ENCODE data around the gene TCF25. TPM values are rescaled to one million over a fixed set of nuclear protein-coding genes. Genes with fewer than 3 reads are reported as not detected.
"Not testable (repeated sequence)": the region's sequence is repeated elsewhere in the genome, so short reads cannot be mapped to it uniquely, and the experiment has no call there.

TCF25 gene
- total and polyA plus RNA-seq, 2 experiments from 2014 or later, result 130 to 206 TPM

DNA sequence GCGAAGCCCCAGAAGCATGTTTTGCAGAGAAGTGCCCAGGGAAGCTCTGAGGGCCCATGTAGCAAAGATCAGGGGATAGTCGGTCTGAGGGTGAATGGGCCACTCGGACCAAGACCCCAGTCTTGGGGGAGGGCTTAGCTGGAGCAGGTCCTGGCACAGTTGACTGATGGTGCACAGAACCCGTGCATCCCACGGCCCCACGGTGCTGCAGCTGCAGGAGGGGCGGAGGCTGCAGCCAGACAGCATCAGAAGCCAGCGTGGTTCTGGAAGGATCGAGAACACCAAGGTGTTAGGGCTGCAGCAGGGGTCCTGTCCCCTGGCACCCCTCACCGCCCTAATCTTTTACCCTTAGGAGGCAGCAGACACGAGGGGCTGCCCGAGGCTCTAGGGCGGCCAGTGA lies 38.8 kb downstream of the TCF25 start:
- Histone ChIP-seq H3K27me3 (no peaks in the 10 kb centered on the region), H3K4me1 (ENCODE audit: insufficient read depth) (no peaks in the 10 kb centered on the region), H3K9me2 (replicated peaks; ENCODE audit: insufficient read depth) (no peaks in the 10 kb centered on the region), H3K9me3 (ENCODE audit: low read depth) (no peaks in the 10 kb centered on the region), H3K4me3 (no peak overlapping the region), H4K20me1 (ENCODE audit: insufficient read depth, poor library complexity, severe bottlenecking) (no peaks in the 10 kb centered on the region), H3K36me3 (replicated peaks; ENCODE audit: insufficient read depth, low read depth) (no peaks in the 10 kb centered on the region), H3K79me2 (no peaks in the 10 kb centered on the region), H3K4me2 (no peak overlapping the region), H2AFZ (no peak overlapping the region), H3K27ac (no peak overlapping the region)
- TF ChIP-seq, protein P1, sequence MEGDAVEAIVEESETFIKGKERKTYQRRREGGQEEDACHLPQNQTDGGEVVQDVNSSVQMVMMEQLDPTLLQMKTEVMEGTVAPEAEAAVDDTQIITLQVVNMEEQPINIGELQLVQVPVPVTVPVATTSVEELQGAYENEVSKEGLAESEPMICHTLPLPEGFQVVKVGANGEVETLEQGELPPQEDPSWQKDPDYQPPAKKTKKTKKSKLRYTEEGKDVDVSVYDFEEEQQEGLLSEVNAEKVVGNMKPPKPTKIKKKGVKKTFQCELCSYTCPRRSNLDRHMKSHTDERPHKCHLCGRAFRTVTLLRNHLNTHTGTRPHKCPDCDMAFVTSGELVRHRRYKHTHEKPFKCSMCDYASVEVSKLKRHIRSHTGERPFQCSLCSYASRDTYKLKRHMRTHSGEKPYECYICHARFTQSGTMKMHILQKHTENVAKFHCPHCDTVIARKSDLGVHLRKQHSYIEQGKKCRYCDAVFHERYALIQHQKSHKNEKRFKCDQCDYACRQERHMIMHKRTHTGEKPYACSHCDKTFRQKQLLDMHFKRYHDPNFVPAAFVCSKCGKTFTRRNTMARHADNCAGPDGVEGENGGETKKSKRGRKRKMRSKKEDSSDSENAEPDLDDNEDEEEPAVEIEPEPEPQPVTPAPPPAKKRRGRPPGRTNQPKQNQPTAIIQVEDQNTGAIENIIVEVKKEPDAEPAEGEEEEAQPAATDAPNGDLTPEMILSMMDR (IDR thresholded peaks at IDR 0.05; ENCODE audit: poor library complexity), result no peak
- no peak for TF ChIP-seq EZH2phosphoT487 (IDR thresholded peaks at IDR 0.05; ENCODE audit: low read depth, severe bottlenecking, unreplicated experiment)
- no peak for TF ChIP-seq EZH2 (IDR thresholded peaks at IDR 0.05; ENCODE audit: borderline replicate concordance)
- DNase-seq (ENCODE audit: low spot score), result no peak
- 93% methylated on average over 13 of the region's 13 CpGs for WGBS (ENCODE audit: low lambda C conversion rate, missing lambda C conversion rate)

DNA sequence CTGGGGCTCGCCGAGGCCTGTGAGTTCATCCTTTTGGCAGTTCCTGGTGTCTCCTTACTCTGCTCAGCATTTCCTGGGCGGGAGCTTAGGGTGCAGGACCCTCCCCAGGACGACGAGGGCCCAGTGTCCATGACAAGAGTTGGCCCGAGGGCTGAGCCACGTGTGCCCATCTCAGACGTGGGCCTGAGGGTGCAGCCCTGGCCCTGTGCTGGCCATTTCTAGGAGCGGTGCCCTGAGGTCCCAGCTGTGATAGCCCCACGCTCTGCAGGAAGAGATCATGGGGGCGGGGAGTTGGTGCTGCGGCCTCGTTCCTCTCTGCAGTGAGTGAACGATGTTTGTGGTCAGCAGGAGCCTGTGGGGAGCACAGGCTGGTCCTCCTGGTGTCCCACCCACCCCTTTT lies 39.2 kb downstream of the TCF25 start:
- H3K27me3 ChIP-seq, result no peaks in the 10 kb centered on the region
- H3K36me3 ChIP-seq (replicated peaks; ENCODE audit: insufficient read depth, low read depth), result no peaks in the 10 kb centered on the region
- no peaks in the 10 kb centered on the region for H3K4me1 ChIP-seq (ENCODE audit: insufficient read depth)
- TF ChIP-seq EZH2 (IDR thresholded peaks at IDR 0.05; ENCODE audit: borderline replicate concordance) (no peak), EZH2phosphoT487 (IDR thresholded peaks at IDR 0.05; ENCODE audit: low read depth, severe bottlenecking, unreplicated experiment) (no peak)
- TF ChIP-seq, protein P1 (IDR thresholded peaks at IDR 0.05; ENCODE audit: poor library complexity), result no peak
- H3K4me3 ChIP-seq, result no peak overlapping the region
- H3K27ac ChIP-seq, result no peak overlapping the region
- no peaks in the 10 kb centered on the region for H3K9me3 ChIP-seq (ENCODE audit: low read depth)
- no peak overlapping the region for H3K4me2 ChIP-seq
- no peak overlapping the region for H2AFZ ChIP-seq
- no peaks in the 10 kb centered on the region for H3K9me2 ChIP-seq (replicated peaks; ENCODE audit: insufficient read depth)
- no peaks in the 10 kb centered on the region for H4K20me1 ChIP-seq (ENCODE audit: insufficient read depth, poor library complexity, severe bottlenecking)
- no peaks in the 10 kb centered on the region for H3K79me2 ChIP-seq
- 88% methylated on average over 14 of the region's 14 CpGs for WGBS (ENCODE audit: low lambda C conversion rate, missing lambda C conversion rate)
- no peak for DNase-seq (ENCODE audit: low spot score)

DNA sequence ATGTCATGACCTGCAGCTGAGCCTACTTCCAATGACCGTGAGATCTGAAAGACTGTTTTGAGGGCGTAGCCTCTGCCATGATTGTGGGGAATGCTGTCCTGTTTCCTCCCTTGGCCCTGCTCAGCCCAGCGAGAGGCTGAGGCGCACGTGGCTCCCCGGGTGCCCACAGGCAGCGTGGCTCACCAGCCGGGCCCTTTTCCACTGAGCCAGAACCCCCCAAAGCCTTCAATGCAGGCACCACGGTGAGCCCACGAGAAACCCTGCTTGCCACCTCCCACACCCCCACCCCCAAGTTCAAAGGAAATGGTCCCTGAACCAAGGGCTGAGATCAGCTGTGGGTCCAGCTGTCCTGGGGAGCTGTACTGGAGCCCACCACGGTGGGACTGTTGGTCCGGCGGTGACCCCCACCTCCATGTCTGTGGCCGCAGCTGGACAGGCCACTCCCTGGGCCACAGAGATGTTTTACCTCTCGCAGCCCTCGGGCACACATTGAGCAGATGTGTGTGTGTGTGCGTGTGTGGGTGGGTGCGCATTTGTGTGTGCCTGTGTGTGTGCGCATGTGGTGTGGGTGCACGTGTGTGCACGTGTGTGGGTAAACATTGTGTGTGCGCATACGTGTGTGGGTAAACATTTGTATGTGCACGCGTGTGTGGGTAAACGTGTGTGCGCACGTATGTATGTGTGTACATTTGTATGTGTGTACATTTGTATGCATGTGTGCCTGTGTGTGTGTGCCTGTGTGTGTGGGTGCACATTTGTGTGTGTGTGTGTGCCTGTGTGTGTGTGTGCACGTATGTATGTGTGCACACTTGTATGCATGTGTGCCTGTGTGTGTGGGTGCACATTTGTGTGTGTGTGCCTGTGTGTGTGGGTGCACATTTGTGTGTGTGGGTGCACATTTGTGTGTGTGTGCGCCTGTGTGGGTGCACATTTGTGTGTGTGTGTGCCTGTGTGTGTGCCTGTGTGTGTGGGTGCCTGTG lies 40.3 kb downstream of the TCF25 start:
- Histone ChIP-seq H3K9me3 (ENCODE audit: low read depth) (no peaks in the 10 kb centered on the region), H3K27ac (no peak overlapping the region), H3K4me2 (no peak overlapping the region), H3K9me2 (replicated peaks; ENCODE audit: insufficient read depth) (no peaks in the 10 kb centered on the region), H3K27me3 (no peaks in the 10 kb centered on the region), H4K20me1 (ENCODE audit: insufficient read depth, poor library complexity, severe bottlenecking) (no peaks in the 10 kb centered on the region), H3K36me3 (replicated peaks; ENCODE audit: insufficient read depth, low read depth) (no peaks in the 10 kb centered on the region), H3K79me2 (no peaks in the 10 kb centered on the region), H2AFZ (no peak overlapping the region), H3K4me3 (no peak overlapping the region), H3K4me1 (ENCODE audit: insufficient read depth) (peaks cover 8% of the 10 kb centered on the region)
- WGBS (ENCODE audit: low lambda C conversion rate, missing lambda C conversion rate), result 93% methylated on average over 30 of the region's 30 CpGs
- DNase-seq (ENCODE audit: low spot score), result no peak
- TF ChIP-seq EZH2phosphoT487 (IDR thresholded peaks at IDR 0.05; ENCODE audit: low read depth, severe bottlenecking, unreplicated experiment), result no peak
- TF ChIP-seq, protein P1 (IDR thresholded peaks at IDR 0.05; ENCODE audit: poor library complexity), result no peak
- TF ChIP-seq EZH2 (IDR thresholded peaks at IDR 0.05; ENCODE audit: borderline replicate concordance), result no peak

DNA sequence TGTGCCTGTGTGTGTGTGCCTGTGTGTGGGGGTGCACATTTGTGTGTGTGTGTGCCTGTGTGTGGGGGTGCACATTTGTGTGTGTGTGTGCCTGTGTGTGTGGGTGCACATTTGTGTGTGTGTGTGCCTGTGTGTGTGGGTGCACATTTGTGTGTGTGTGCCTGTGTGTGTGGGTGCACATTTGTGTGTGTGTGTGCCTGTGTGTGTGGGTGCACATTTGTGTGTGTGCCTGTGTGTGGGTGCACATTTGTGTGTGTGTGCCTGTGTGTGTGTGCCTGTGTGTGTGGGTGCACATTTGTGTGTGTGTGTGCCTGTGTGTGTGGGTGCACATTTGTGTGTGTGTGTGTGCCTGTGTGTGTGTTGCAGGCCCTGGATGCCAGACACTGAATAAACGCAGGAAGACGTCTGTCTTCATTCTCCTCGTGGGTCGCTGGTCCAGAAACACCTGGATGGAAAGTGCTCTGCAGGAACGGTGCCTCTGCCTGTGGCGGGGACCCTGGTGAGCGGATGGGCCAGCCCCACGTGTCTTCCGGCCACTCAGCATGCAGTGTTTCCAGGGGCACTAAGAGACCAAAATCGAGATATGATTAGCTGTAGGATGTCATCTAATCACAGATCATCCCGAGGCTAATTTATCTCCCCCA lies 41.4 kb downstream of the TCF25 start:
- DNase-seq (ENCODE audit: low spot score); H3K9me3 ChIP-seq (ENCODE audit: low read depth); H3K4me3 ChIP-seq; H3K27ac ChIP-seq; H3K9me2 ChIP-seq (replicated peaks; ENCODE audit: insufficient read depth); H3K27me3 ChIP-seq; H2AFZ ChIP-seq; H3K4me2 ChIP-seq; H4K20me1 ChIP-seq (ENCODE audit: insufficient read depth, poor library complexity, severe bottlenecking); H3K79me2 ChIP-seq; H3K36me3 ChIP-seq (replicated peaks; ENCODE audit: insufficient read depth, low read depth): not testable (repeated sequence)
- peaks cover 12% of the 10 kb centered on the region for H3K4me1 ChIP-seq (ENCODE audit: insufficient read depth)
- 78% methylated on average over 11 of the region's 11 CpGs for whole genome bisulfite sequencing (ENCODE audit: low lambda C conversion rate, missing lambda C conversion rate)

Measured in hepatocyte (in vitro differentiated cells).